COLO668 (cell line): ENCODE measurements around the gene DNAH17.

ENCODE experiments used
- DNase-seq: peaks from one replicate; lab custom pipeline; 2025; ENCODE audit not compliant: unreplicated experiment; lab: John Stamatoyannopoulos, UW

DNAH17 gene

DNA sequence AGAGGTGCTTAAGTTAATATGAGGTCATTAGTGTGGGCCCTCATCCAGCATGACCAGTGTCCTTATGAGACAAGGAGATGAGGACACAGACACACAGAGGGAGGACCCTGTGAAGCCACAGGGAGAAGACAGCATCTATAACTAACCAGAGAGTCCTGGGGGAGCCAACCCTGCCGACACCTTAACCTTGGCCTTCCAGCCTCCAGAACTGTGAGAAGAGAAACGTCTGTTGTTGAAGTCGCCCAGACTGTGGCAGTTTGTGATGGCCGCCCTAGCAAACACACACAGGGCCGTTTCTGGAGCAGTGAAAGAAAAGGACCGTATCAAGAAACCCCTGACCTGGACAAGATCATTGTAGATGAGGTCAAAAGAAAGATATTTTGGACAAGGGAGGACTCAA, 26.7 kb downstream of the DNAH17 start:
- no peak for DNase-seq

DNA sequence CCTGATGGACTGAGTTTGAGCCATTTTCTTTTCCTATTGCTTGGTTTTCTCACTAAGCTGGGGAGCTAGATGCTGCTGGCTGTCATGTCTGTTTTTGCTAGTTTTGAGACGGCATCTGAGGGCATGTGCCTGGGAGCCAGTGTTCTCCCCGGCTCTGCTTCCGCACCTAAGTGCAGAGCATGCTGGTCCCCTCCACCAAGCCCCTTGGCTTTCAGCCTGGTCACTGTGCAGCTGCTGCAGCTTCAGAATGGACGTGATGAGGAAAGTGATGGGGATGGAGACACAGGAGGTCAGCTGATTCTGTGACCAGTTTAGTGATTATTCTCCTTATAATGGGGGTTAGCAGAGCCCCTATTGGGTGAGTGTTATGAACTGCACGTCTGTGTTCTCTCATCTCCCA, 28.5 kb downstream of the DNAH17 start:
- no peak for DNase-seq

DNA sequence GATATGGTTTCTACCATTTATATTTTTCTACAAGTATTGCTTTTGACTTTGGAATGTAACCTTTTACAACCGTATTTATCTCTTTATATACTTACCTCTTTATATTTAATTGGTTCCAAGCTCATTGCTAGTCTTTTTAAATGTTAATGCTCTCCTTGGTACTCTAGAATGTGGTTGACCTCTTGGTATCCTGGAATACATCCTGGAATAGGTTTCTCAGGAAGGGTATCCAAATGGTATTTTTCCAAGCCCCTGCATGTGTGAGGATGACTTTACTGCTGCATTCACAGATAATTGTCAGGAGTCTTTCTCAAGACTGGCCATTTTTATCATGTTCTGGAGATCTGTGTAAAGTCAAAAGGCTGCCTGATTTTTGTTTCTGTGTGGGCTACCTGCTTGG, 30.2 kb downstream of the DNAH17 start:
- DNase-seq: no peak

DNA sequence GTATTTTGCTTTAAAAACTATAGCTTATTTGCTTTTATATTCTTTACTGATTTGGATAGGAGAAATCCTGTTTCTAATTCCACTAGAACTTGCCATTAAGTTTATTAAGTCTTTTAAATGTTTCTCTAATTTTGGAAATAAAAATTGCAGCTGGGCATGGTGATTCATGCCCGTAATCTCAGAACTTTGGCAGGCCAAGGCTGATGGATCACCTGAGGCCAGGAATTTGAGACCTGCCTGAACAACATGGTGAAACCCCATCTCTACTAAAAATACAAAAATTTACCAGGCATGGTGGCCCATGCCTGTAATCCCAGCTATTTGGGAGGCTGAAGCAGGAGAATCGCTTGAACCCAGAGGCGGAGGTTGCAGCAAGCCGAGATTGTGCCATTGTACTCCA, 30.7 kb downstream of the DNAH17 start:
- DNase-seq: no peak

DNA sequence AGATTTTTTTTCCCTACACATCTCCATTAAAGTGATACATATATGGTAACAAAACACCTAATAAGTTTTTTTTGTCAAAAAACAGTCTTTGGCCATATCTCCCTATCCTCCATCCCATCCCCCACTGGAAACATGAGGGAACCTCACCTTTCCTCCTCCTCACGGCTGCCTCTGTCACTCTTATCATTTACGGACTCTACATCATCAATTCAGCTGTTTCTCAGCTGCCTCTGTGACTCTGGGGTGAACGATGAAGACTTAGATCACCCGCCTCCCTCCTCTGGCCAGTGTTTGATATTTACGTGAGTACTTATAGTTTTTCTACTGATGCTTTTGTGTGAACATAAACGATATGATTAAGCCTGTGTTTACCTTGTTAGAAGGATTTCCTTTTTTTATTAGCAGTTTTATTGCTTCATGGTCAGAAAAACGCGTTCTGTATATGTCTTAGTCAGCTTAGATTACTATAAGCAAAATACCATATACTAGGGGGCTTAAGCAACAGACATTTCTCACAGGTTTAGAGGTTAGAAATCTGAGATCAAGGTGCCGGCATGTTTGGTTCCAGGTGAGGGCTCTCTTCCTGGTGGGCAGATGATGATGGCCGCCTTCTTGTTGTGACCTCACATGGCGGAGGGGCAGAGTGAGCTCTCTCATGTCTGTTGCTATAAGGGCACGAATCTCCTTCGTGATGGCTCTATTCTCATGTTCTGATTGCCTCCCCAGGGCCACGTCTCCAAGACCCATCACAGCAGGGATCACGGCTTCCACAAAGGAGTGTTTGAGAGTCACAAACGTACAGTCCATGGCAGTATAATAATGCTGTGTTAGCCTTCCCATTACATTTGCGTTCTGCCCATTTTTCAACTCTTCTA, 32.1 kb downstream of the DNAH17 start:
- DNase-seq: no peak

DNA sequence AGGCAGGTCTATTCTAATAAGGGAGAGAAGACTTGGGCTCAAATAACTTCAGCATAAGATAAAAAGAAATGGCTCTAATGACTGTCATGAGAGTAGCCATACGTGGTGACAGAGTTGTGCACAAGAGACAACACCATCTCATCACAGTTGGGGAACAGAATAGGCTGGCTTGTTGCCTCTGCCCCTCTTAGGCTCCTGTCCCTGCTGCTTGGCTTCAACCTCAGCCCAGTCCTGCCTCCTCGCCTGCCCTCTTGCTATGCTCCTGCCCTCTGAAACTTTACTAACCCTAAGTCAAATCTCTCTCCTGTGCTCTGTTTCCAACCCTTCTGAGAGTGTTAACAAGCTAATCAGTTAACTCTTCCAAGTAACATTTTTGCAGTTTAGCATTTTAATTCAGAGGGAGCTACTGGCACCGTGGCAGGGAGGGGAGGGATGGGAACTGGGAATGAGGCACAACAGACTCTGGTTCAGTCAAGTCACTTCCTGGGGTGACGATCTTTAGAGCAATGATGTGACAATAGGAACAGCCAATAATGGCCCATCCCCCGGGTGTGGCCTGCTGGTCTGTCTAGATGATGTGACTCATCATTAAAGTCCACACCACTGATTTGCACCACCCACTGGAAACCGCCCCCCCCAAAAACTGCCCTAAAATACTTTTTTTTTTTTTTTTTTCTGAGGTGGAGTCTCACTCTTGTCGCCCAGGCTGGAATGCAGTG, 35.5 kb downstream of the DNAH17 start:
- DNase-seq: peak; percentile 6

DNA sequence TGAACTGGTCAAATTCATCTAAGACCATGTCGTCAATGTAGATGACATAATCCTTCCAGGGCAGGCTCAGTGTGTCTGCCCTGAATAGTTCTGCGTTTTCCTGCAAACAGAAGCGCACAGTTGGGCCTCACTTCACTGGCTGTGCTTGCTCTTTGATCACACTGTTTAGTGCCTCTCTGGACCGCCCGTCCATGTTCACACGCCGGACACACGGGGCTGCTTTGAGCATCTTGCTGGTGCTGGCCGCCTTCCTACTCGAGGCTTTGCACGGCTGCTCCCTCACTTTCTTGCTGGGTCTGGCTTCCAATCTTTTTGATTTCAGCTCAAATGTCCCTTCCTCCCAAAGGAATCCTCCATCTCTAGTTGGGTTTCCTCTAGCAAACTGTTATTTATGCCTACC, 37.4 kb downstream of the DNAH17 start:
- DNase-seq: no peak

DNA sequence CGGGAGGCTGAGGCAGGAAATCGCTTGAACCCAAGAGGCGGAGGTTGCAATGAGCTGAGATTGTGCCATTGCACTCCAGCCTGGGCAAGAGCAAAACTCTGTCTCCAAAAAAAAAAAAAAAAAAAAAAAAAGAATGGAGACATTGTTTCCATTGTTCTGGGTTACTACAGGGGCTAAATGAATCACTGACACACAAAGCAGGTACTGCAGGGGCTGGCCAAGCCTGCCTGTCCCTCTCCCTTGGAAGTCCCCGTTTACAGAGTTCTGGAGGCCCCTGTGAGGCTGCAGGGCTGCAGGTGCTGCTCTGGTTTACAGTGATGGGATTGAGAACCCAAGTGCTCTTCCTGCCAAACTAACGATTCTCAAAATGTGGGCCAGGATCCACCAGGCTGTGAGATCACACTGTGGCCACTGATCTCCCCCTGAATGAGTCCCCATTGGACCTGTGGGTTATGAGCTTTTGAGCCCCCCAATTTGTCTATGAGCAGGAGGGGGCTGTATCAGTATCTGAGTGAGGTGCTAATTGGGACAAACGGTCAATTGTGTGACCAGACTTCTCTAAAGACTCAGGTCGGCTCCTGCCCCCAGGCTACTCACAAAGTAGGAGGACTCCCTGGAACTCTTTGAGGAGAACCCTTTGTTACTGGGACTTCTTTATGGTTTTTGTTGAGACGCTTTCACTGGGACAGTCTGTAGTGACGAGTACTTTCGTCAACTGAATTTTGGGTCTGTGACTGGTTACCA, 39.0 kb downstream of the DNAH17 start:
- no peak for DNase-seq

DNA sequence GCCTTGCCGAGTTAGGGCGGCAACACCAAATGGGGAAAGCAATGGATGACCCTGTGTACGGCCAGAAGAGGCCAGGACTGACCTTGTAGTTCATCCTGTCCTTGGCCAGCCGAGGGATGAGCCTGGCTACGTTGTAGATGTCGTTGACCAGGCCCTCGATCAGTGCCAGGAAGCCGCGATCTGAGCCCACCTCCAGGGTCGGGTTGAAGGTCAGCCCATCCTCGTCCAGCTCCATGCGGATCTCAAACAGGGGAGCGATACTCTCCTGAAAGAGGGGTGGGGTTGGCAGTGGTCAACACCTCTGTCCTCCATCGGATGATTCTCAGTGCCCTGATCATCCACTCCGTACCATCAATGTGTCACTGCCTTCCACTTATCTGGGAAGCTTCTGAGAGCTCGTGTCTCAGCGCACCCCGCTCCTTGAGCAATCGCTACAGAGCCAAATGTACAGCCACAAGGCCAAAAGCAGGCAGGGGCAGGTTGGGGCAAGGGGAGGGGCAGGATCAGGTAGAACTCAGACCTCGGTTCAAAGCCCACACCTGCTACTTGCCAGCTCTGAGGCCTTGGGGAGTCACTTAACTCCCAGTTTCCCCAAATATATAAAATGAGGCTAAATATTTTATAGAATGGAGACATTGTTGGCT, 39.9 kb downstream of the DNAH17 start:
- DNase-seq: no peak

DNA sequence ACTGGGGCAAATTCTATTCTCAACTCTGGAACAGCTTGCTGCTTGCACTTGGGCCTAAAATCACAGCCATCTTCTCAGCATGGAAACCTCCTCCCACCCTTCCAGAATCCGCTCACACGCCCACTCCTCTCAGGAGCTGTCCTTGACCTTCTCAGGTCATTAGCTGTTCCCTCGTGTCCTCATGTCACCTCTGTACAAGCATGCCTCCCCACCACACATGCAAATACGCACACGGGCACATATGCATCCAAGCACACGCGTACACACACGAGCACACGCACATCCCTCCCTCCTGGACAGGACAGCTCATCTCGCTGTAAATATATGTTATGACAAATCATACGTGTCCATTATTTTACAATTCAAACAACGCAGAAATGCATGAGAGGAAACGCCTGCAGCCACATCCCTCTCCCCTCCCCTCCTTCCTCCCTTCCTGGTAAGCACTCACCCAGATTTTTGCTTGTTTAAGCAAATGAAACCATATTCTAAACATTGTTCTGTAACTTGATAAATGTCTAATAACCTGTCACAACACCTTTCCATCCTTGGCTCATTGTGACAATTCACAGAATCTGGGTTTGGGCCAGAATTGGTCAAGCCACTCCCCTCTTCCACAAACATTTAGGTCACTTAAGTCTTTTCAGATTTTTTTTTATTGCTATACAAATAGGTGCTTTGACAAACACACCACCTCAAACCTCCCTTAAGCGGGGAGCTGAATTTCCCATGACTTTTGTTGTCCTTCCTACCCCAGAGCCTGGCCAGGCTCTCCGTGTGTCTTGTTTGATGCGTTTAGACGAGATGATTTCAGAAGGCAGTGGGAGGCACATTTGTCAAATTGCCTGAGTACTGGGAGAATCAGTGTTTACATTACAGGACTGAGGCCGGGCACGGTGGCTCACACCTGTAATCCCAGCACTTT, 41.7 kb downstream of the DNAH17 start:
- DNase-seq: peak; percentile 60

DNA sequence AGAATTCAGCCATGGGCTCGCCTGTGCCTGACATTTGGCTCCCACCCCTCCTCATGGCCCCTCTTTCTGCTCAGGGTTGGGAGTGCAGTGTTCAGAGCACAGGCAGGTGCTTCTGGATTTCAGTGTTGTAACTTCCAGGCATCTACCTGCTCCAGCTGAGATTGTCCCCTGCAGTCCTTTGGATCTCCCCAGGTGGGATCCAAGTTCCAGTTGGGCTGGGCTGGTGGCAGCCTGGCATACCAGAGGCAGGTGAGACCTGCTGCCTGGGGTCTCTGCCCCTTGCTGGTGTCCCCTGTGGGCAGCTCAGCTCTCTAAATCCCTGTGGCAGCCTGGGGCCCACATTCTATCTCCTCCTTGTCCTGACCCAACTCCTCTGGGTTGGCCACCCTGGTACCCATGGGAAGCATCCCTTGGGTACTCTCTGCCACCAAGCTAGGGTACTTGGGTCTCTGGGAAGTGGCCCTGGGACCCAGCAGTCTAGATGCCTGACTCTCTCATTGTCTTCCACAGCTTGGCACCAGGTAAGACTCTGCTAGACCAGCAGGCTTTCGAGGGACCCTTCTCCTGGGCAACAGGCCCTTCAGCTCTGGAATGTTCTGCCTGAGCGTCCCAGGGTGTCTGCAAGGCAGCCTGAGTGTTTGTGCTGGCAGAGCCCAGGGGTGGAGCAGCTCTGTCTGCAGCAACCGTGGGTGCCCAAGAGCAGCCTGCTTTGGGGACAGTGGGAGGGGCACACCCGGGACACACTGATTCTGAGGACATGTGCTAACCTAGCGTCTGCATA, 42.5 kb downstream of the DNAH17 start:
- DNase-seq: peak; percentile 9

DNA sequence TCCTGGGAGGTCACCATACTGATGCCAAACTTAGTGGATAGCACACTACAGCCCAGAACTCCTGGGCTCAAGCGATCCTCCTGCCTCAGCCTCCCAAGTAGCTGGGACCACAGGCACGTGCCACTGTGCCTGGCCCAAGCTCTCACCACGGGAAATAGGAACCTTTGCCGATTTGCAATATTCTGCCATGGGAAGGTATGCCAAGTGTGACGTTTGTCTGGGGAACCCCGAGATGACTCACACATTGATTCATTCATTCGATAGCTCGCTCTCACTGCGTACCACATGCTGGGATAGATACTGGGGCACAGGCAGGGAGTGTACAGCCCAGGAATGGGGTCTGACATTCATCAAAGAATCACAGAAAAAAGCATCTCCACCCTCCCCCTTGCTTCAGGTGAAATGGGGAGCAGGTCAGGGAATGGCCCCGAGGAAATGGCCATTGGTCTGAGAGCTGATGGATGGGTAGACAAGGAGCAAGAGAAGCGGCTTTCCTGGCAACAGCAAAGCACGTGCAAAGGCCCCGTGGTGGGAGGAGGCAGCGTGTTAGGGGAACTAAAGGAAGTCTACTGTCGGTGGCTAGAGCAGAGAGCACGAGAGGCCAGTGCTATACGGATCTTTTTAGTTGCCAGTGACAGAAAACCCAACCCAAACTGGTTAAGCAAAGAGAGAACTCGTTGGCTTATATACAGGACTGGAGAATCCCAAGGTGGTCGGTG, 44.1 kb downstream of the DNAH17 start:
- DNase-seq: no peak

DNA sequence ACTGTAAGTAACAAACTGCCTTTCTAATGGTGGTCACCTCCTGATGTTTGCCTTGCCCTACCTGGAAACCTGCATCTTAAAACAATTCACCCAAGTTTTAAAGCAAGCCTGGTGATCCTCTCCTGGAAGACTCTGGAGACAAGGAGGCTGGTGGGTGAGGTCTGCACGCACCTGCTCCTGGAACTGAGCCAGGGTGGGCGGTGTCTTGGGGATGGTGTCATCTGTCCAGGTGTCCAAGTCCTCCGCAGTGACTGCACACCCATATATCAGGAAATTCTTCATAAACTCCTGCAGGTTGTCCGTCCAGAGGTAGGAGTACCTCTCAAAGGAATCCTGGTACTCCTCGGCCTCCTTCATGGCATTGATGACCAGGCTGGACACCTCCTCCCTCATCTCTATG, 44.9 kb downstream of the DNAH17 start:
- DNase-seq: peak; percentile 58

DNA sequence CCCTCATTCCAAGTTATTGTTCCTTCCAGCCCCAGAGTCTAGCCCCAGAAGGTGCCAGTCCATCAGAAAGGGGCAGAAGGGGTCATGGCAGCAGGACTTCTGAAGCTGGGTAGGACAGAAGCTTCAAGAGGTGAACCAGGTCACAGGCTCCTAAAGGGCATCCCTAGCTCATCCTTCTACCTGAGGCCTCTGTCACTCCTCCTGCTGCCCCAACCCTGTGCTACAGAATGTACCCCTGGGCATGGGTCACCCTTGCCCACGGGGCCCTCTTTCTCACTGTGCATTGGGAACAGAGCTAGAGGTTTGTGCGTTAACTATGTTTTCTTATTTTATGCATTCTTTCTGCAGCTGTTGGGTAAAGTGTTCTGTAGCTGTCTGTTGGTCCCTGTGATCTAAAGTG, 46.5 kb downstream of the DNAH17 start:
- DNase-seq: no peak

DNA sequence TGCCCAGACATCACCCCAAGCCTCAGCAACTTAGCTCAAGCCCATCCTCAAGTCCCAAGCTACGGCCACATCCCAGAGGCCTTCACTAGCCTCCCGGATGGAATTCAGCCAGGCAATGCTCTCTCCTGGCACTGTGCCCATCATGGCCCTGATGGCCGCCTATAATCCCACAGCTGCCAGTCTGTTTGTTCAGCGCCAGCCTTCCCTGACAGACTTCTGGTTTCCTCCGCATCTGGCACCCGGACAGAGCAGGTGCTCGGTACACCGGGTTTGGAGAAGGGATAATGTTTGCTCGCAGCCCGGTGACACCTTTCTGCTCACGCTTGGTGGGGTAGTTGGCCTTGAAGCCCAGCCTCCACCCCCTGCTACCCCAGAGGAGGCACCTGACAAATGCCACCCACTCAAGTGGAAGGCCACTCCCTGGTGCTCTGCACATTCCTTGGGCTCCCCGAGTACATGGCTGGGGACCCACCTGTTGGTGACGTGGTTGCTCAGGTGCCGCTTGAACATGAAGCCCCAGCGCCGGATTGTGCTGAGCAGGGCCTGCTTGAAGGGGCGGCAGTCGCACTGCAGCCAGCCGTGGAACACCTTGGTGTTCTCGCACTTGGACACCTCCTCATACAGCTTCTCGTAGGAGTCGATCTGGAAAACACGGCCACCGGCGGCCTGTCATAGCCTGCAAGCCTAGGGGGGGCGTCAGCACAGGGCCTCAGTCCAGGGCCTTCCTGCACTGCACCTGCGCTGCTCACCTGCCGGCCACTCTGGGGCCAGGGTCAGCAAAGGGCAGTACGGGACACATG, 47.1 kb downstream of the DNAH17 start:
- DNase-seq: peak; percentile 93

DNA sequence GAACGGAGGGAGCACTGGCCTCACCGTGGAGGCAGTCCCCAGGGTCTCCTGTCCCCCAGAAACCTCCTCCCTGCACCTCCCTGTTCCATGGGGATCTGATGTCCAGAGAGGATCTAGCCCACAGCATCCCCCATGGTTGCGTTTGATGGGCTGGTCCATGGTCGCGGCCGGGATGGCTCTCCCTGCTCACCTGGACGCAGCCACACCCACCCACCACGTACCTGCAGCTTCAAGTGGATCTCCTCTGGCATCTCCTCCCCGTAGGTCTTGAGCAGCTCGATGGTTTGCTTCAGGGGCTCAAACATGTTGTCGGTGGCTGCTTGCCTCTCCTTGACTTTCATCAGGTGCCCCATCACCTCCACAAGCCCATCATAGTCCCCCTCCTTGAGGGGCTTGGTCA, 47.9 kb downstream of the DNAH17 start:
- peak; percentile 6 for DNase-seq

DNA sequence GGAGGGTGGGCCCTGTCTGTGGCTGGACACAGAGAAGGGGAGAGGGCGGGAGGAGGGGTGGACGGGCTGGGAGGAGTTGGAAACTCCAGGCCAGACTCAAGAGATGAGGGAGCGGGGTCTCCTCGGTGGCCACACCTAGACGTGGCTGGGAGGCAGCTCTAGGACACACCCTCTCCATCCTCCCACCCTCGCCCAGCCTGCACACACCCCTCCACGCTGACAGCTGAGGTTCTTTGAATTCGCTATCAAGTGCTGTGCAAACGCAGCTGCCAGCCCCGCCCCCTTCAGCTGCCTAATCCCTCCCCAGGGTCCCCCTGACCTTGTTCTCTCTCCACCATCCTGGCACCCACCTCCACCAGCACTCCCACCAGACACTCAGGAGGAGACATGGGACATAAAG, 48.7 kb downstream of the DNAH17 start:
- DNase-seq: peak; percentile 81

DNA sequence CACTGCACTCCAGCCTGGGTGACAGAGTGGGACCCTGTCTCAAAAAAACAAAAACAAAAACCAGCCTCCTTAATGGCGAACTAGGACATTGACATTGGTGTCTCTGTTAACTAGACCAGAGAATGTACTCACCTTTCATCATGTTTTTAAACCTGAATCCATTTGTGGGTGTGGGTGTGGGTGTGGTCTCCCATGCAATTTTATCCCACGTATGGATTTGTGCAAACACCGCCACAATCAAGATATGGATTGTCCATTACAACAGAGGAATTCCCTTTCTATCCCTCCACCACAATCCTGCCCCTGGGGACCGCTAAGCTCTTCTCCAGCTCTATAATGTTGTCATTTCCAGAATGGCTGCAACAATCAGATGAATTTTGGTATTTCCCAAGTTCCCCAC, 49.9 kb downstream of the DNAH17 start:
- no peak for DNase-seq
